NB4 (cell line): ENCODE measurements around the gene CASTOR1.

Source experiments
- DNase-seq: peaks from one replicate; pipeline ENCODE4 v3.0.0; 2010; ENCODE audit warnings: low read depth
- H3K4me3 ChIP-seq: one replicate; pipeline ENCODE4 v1.5.1; 2011; ENCODE audit warnings: mild to moderate bottlenecking, low read depth, low read length, moderate library complexity
- CTCF ChIP-seq: IDR thresholded peaks from one replicate; pipeline ENCODE4 v1.5.1; 2012; ENCODE audit warnings: low read depth, low read length
- MAX ChIP-seq: IDR thresholded peaks from 2 replicates; pipeline ENCODE4 v1.6.1; 2011; ENCODE audit warnings: low read depth, low read length
- MYC ChIP-seq: IDR thresholded peaks from 2 replicates; pipeline ENCODE4 v1.6.1; 2011; ENCODE audit warnings: low read depth, low read length
- POLR2A ChIP-seq: IDR thresholded peaks from 2 replicates; pipeline ENCODE4 v1.6.1; 2011; ENCODE audit warnings: mild to moderate bottlenecking; ENCODE audit not compliant: insufficient read length; ENCODE audit errors: extremely low read depth

Gene CASTOR1

DNA sequence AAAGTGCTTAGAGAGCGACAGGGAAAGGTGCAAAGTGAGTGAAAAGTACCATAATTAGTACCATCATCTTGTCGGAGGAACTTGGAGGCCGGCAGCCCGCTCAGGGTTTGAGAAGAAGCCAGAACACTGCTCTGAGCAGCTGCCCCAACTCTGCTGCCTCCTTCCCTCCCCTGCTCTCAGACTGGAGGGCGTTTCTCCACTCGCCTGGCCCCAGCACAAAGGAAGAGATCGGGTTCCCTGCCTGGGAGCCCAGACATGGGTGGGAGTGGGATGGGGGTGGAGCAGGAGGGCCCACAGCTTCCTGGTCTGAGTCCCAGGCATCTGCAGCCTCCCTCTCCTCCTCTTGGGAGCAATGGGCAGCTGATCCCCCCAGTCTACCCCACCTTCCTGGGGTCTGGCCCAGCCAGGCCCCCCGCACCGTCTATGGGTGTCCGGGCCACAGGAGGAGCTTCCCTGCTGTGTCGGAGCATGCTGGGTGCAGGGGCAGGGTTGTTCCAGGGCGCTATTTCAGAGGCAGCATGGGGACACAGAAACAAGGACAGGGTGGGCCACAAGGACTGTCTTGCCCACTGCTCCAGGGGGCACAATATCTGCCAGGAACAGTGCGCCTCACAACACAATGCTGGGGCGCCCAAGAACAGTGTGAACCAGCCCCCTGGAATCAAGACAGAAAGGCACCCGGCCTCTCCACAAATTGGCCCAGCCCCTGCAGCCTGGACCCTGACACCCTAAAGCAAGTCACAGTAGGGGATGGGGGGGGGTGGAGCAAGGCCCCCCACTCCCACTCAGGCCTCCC is 47.5 kb downstream of the CASTOR1 start:
- no peak for DNase-seq
- no peak for TF ChIP-seq MAX
- TF ChIP-seq CTCF, result no peak
- TF ChIP-seq POLR2A, result no peak
- TF ChIP-seq MYC, result no peak
- no peak overlapping the region for H3K4me3 ChIP-seq

GRCh38 chr22:30240541-30241417 is 48.5 kb downstream of the CASTOR1 start:
- H3K4me3 ChIP-seq, result no peak overlapping the region
- DNase-seq, result no peak
- TF ChIP-seq CTCF, result no peak

- no peak for TF ChIP-seq POLR2A
- no peak for TF ChIP-seq MAX
- no peak for TF ChIP-seq MYC
- no peak for TF ChIP-seq CTCF
- peak; percentile 84 for DNase-seq
- H3K4me3 ChIP-seq, result no peak overlapping the region
Measured at GRCh38 chr22:30239488-30240405, 49.6 kb downstream of the CASTOR1 start.

- TF ChIP-seq CTCF (no peak), POLR2A (no peak), MAX (no peak), MYC (no peak)
- H3K4me3 ChIP-seq, result no peak overlapping the region
- no peak for DNase-seq
Measured at GRCh38 chr22:30238661-30239487, 50.4 kb downstream of the CASTOR1 start.

- no peak overlapping the region for H3K4me3 ChIP-seq
- TF ChIP-seq POLR2A, result no peak
- TF ChIP-seq CTCF, result no peak
- TF ChIP-seq MYC, result no peak
- no peak for TF ChIP-seq MAX
- DNase-seq, result no peak
Measured at GRCh38 chr22:30238136-30238535, 51.2 kb downstream of the CASTOR1 start.
